OCI-LY1 (cell line): ENCODE data around the gene CADM3.

ENCODE experiments used
- EZH2 ChIP-seq: fragments of 200-600 bp; sonication (generic), shearing (Covaris generic); IDR thresholded peaks from 2 replicates; pipeline ENCODE4 v1.8.0; 2017; ENCODE audit warnings: borderline replicate concordance, mixed run types, mild to moderate bottlenecking, antibody characterized with exemption, low read length, moderate library complexity, mixed read lengths
- TF ChIP-seq, protein P1 (sequence below): fragments of 200-600 bp; sonication (generic), shearing (Covaris generic); IDR thresholded peaks from 2 replicates; pipeline ENCODE4 v1.5.1; 2017; ENCODE audit warnings: mild to moderate bottlenecking, antibody characterized with exemption, low read length, moderate library complexity, mixed read lengths

DNA sequence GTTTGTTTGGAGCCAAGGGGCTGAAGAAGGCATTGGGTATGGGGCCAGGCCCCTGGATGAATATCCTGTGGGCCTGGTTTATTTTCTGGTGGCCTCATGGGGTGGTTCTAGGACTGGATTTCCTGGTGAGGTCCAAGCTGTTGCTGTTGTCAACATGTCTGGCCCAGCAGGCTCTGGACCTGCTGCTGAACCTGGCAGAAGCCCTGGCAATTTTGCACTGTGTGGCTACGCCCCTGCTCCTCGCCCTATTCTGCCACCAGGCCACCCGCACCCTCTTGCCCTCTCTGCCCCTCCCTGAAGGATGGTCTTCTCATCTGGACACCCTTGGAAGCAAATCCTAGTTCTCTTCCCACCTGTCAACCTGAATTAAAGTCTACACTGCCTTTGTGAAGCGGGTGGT, 34.7 kb downstream of the CADM3 start:
- TF ChIP-seq, protein P1, sequence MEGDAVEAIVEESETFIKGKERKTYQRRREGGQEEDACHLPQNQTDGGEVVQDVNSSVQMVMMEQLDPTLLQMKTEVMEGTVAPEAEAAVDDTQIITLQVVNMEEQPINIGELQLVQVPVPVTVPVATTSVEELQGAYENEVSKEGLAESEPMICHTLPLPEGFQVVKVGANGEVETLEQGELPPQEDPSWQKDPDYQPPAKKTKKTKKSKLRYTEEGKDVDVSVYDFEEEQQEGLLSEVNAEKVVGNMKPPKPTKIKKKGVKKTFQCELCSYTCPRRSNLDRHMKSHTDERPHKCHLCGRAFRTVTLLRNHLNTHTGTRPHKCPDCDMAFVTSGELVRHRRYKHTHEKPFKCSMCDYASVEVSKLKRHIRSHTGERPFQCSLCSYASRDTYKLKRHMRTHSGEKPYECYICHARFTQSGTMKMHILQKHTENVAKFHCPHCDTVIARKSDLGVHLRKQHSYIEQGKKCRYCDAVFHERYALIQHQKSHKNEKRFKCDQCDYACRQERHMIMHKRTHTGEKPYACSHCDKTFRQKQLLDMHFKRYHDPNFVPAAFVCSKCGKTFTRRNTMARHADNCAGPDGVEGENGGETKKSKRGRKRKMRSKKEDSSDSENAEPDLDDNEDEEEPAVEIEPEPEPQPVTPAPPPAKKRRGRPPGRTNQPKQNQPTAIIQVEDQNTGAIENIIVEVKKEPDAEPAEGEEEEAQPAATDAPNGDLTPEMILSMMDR: no peak
- TF ChIP-seq EZH2: no peak
